HEK293T (cell line): ENCODE data around the gene ASCL5.
"Not testable (repeated sequence)": the region's sequence is repeated elsewhere in the genome, so short reads cannot be mapped to it uniquely, and the experiment has no call there.

Experiments used
- CTCF ChIA-PET: fragments of 350-600 bp; formaldehyde crosslinking; extraction: SDS; loops from one replicate; lab custom pipeline; 2021; ENCODE audit warnings: antibody characterized with exemption, inconsistent platforms; lab: Yijun Ruan, JAX
- POLR2A ChIA-PET: fragments of 350-600 bp; formaldehyde crosslinking; extraction: SDS; loops from one replicate; lab custom pipeline; 2020; ENCODE audit warnings: antibody characterized with exemption, inconsistent platforms; lab: Yijun Ruan, JAX
- DNase-seq: peaks from one replicate; pipeline ENCODE4 v3.0.0; 2012; ENCODE audit warnings: mixed read lengths; ENCODE audit errors: extremely low spot score
- ARNT ChIP-seq: fragments of 450-650 bp; IDR thresholded peaks from 2 replicates; pipeline ENCODE4 v1.6.1; 2017; ENCODE audit warnings: mild to moderate bottlenecking
- BHLHE40 ChIP-seq: fragments of 450-650 bp; IDR thresholded peaks from 2 replicates; pipeline ENCODE4 v1.6.1; 2016; ENCODE audit warnings: mild to moderate bottlenecking, moderate library complexity, borderline replicate concordance
- CTBP1 ChIP-seq: fragments of 450-650 bp; IDR thresholded peaks from 2 replicates; pipeline ENCODE4 v1.6.1; 2016; ENCODE audit warnings: borderline replicate concordance
- ELF4 ChIP-seq: fragments of 450-650 bp; IDR thresholded peaks from 2 replicates; pipeline ENCODE4 v1.6.1; 2017; ENCODE audit warnings: antibody characterized with exemption
- FOXA1 ChIP-seq: fragments of 450-650 bp; IDR thresholded peaks from 2 replicates; pipeline ENCODE4 v1.6.1; 2016; ENCODE audit warnings: mild to moderate bottlenecking
- FOXK2 ChIP-seq: fragments of 450-650 bp; IDR thresholded peaks from 2 replicates; pipeline ENCODE4 v1.6.1; 2016; ENCODE audit warnings: mild to moderate bottlenecking
- FOXM1 ChIP-seq: fragments of 450-650 bp; IDR thresholded peaks from 2 replicates; pipeline ENCODE4 v1.6.1; 2017; ENCODE audit warnings: mild to moderate bottlenecking, borderline replicate concordance
- HDGF ChIP-seq: fragments of 450-650 bp; IDR thresholded peaks from 2 replicates; pipeline ENCODE4 v1.6.1; 2017; ENCODE audit warnings: antibody characterized with exemption, borderline replicate concordance
- L3MBTL2 ChIP-seq: fragments of 450-650 bp; conservative IDR thresholded peaks from 2 replicates; pipeline ENCODE4 v1.6.1; 2016; ENCODE audit warnings: mild to moderate bottlenecking
- LEF1 ChIP-seq: fragments of 450-650 bp; IDR thresholded peaks from 2 replicates; pipeline ENCODE4 v1.6.1; 2017; ENCODE audit warnings: mild to moderate bottlenecking, borderline replicate concordance
- NFRKB ChIP-seq: fragments of 450-650 bp; IDR thresholded peaks from 2 replicates; pipeline ENCODE4 v1.6.1; 2016; ENCODE audit warnings: mild to moderate bottlenecking, moderate library complexity
- PKNOX1 ChIP-seq: fragments of 450-650 bp; IDR thresholded peaks from 2 replicates; pipeline ENCODE4 v1.6.1; 2016
- SP1 ChIP-seq: fragments of 450-650 bp; IDR thresholded peaks from 2 replicates; pipeline ENCODE4 v1.6.1; 2017
- SUZ12 ChIP-seq: fragments of 450-650 bp; IDR thresholded peaks from 2 replicates; pipeline ENCODE4 v1.6.1; 2016; ENCODE audit warnings: mild to moderate bottlenecking
- TARDBP ChIP-seq: fragments of 450-650 bp; IDR thresholded peaks from 2 replicates; pipeline ENCODE4 v1.6.1; 2016
- ZNF384 ChIP-seq: fragments of 450-650 bp; IDR thresholded peaks from 2 replicates; pipeline ENCODE4 v1.6.1; 2016

ASCL5 gene

DNA sequence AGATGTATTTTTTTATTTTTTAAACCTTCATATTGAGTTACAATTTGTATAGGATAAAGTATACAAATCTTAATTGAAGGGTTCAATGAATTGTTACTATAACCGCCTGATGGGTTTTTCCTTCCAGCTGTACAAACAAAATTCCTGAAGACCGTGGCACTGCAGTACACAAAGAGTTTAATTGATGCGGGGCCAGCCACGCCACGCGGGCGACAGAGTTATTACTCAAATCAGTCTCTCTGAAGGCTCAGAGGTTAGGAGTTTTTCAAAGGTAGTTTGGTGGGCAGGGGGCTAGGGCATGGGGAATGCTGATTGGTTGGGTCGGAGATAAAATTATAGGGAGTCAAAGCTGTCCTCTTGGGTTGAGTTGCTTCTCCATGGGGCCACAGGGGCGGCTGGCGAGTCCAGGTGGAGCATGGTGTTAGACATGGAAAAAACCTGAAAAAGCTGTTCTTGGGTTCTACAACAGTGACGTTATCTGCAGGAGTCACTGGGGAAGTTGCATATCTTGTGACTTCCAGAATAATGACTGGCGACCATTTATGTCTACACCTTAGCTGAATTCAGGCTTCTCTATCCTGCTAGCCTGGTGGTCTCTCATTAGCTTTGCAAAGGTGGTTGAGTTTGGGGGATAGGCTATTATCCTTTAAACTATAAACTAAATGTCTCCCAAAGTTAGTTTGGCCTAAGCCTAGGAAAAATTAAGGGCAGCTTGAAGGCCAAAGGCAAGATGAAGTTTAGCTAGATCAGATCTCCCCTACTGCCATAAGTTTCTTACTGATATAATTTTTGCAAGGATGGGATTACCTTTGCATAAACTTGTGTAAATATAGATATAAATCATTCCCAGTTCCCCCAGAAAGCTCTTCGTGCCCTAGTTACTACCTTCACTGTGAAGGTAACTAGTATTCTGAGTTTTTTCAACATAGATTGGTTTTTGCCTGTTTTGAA lies 40.3 kb upstream of the ASCL5 start:
- no peak for TF ChIP-seq ARNT
- no peak for TF ChIP-seq HDGF
- no peak for TF ChIP-seq FOXM1
- TF ChIP-seq LEF1 = no peak
- TF ChIP-seq ELF4 = no peak
- TF ChIP-seq L3MBTL2 = no peak
- no peak for TF ChIP-seq PKNOX1
- no peak for TF ChIP-seq CTBP1
- no peak for TF ChIP-seq FOXA1
- no peak for TF ChIP-seq SUZ12
- TF ChIP-seq SP1 = no peak
- no peak for TF ChIP-seq ZNF384
- no peak for TF ChIP-seq FOXK2
- no peak for TF ChIP-seq NFRKB
- TF ChIP-seq BHLHE40 = no peak
- TF ChIP-seq TARDBP = no peak
- ChIA-PET CTCF (interaction anchor here (0.6 kb wide), 1 partner anchor 229 kb away, joined by 3 read pairs; no protein-coding TSS in a partner anchor), POLR2A (no interaction called here)
- DNase-seq = no peak

DNA sequence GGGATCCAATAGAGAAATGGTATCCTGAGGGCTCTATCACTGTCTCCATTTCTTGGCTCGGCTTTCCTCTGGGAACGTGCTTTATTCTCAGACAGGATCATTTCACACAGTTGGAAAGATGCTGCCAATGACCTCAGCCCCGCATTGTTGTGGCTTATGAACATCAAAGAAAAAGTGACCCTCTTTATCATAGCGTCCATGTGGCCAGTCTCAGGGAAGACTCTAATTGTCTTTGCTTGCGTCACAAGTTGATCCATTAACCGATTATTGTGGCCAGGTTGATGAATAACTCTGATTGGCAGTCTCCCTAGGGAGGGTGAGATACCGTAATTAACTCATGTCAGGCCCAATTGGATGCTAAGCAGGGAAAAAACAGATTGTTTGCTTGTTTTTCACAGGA lies 37.7 kb upstream of the ASCL5 start:
- CTCF ChIA-PET = no interaction called here
- POLR2A ChIA-PET = no interaction called here
- TF ChIP-seq FOXA1 (no peak), FOXK2 (no peak), ELF4 (no peak), L3MBTL2 (no peak), LEF1 (no peak), SUZ12 (no peak), HDGF (no peak), ARNT (no peak), TARDBP (no peak), SP1 (no peak), NFRKB (no peak), CTBP1 (no peak), ZNF384 (no peak), BHLHE40 (no peak), PKNOX1 (no peak), FOXM1 (no peak)
- DNase-seq = no peak

- CTCF ChIA-PET = no interaction called here
- DNase-seq = no peak
- POLR2A ChIA-PET = interaction anchor here (1.1 kb wide), 1 partner anchor 10 kb away, joined by 3 read pairs; the partner anchor contains the start of gene TMEM9
- no peak for TF ChIP-seq SP1
- TF ChIP-seq FOXK2 = no peak
- TF ChIP-seq FOXM1 = no peak
- TF ChIP-seq ARNT = no peak
- TF ChIP-seq FOXA1 = no peak
- no peak for TF ChIP-seq ELF4
- TF ChIP-seq L3MBTL2 = no peak
- TF ChIP-seq LEF1 = no peak
- TF ChIP-seq BHLHE40 = no peak
- no peak for TF ChIP-seq ZNF384
- TF ChIP-seq CTBP1 = no peak
- no peak for TF ChIP-seq HDGF
- TF ChIP-seq NFRKB = no peak
- no peak for TF ChIP-seq TARDBP
These were observed 36.7 kb upstream of the ASCL5 start for GRCh38 chr1:201163707-201164106.

DNA sequence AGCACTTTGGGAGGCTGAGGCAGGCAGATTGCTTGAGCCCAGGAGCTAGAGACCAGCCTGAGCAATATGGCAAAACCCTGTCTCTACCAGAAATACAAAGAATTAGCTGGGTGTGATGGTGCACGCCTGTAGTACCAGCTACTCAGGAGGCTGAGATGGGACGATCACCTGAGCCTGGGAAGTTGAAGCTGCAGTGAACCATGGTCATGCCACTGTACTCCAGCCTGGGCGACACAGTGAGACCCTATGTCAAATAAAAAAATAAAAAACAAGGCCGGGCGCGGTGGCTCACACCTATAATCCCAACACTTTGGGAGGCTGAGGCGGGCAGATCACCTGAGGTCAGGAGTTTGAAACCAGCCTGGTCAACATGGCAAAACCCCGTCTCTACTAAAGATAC lies 36.1 kb upstream of the ASCL5 start:
- DNase-seq, CTCF ChIA-PET: not testable (repeated sequence)
- POLR2A ChIA-PET = interaction anchor here (1.1 kb wide), 1 partner anchor 9 kb away, joined by 3 read pairs; the partner anchor contains the start of gene TMEM9

DNA sequence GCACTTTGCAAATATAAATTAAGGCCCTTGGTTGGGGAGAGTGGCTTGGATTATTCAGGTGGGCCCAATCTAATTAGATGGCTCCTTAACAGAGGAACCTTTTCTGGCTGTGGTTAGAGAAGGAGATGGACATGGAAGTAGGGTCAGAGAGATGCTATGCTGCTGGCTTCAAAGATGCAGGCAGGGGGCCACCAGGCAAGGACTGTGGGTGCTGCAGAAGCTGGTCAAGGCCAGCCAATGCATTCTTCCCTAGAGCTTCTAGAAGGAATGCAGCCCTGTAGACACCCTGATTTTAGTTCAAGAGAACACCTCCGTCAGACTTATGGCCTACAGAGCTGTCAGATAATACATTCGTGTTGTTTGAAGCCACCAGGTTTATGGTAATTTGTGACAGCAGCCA lies 31.0 kb upstream of the ASCL5 start:
- ChIA-PET POLR2A (interaction anchor here (1.6 kb wide), 1 partner anchor 13 kb away, joined by 7 read pairs; no protein-coding TSS in a partner anchor), CTCF (no interaction called here)
- TF ChIP-seq FOXK2 (no peak), FOXA1 (no peak), HDGF (no peak), CTBP1 (no peak), LEF1 (no peak), ZNF384 (no peak), PKNOX1 (no peak), TARDBP (no peak), FOXM1 (no peak), BHLHE40 (no peak), ARNT (no peak), NFRKB (no peak), SUZ12 (no peak)
- DNase-seq = no peak

- CTCF ChIA-PET = no interaction called here
- TF ChIP-seq LEF1 (no peak), SUZ12 (no peak), FOXA1 (no peak), PKNOX1 (no peak), BHLHE40 (no peak), CTBP1 (no peak), TARDBP (no peak), L3MBTL2 (no peak), FOXM1 (no peak)
- DNase-seq = no peak
- POLR2A ChIA-PET = no interaction called here
These were observed 29.8 kb upstream of the ASCL5 start for GRCh38 chr1:201156819-201157218.
